HepG2 (cell line): Measurements from ENCODE around the gene SPHK1. TPM values are rescaled to one million over a fixed set of nuclear protein-coding genes. Genes with fewer than 3 reads are reported as not detected.

ENCODE experiments used
- DPF2 ChIP-seq: sonication (generic); formaldehyde crosslinking; IDR thresholded peaks from 2 replicates; pipeline ENCODE4 v1.4.0; 2020; ENCODE audit warnings: mild to moderate bottlenecking, low read depth, missing genetic modification reagents, borderline replicate concordance
- FIP1L1 ChIP-seq: fragments of 200-400 bp; formaldehyde crosslinking; IDR thresholded peaks from 2 replicates; pipeline ENCODE4 v1.6.1; 2018; ENCODE audit warnings: low read depth, mild to moderate bottlenecking, low read length, moderate library complexity, borderline replicate concordance; ENCODE audit not compliant: insufficient read depth
- HDAC1 ChIP-seq: sonication (generic); formaldehyde crosslinking; IDR thresholded peaks from 2 replicates; pipeline ENCODE4 v1.5.1; 2020; ENCODE audit warnings: mild to moderate bottlenecking, missing genetic modification reagents
- MED8 ChIP-seq: sonication (generic); formaldehyde crosslinking; IDR thresholded peaks from 2 replicates; pipeline ENCODE4 v1.8.1; 2023; ENCODE audit warnings: mild to moderate bottlenecking, missing genetic modification reagents; ENCODE audit not compliant: insufficient replicate concordance
- MLLT10 ChIP-seq: sonication (generic); formaldehyde crosslinking; IDR thresholded peaks from 2 replicates; pipeline ENCODE4 v1.4.0; 2020; ENCODE audit warnings: missing genetic modification reagents
- RAD21 ChIP-seq: fragments of 450-650 bp; formaldehyde crosslinking; IDR thresholded peaks from 2 replicates; pipeline ENCODE4 v1.5.0; 2020; ENCODE audit warnings: mild to moderate bottlenecking
- SALL2 ChIP-seq: sonication (generic); formaldehyde crosslinking; IDR thresholded peaks from 2 replicates; pipeline ENCODE4 v1.8.1; 2023; ENCODE audit warnings: mild to moderate bottlenecking, missing genetic modification reagents, inconsistent platforms
- TOE1 ChIP-seq: sonication (generic); formaldehyde crosslinking; IDR thresholded peaks from 2 replicates; pipeline ENCODE4 v1.4.0; 2020; ENCODE audit warnings: mild to moderate bottlenecking, missing genetic modification reagents
- ZBTB42 ChIP-seq: sonication (generic); formaldehyde crosslinking; IDR thresholded peaks from 2 replicates; pipeline ENCODE4 v1.5.0; 2020; ENCODE audit warnings: mild to moderate bottlenecking, missing genetic modification reagents
- ZBTB7A ChIP-seq: sonication (generic); formaldehyde crosslinking; IDR thresholded peaks from 2 replicates; pipeline ENCODE4 v1.8.0; 2022; ENCODE audit warnings: mild to moderate bottlenecking, missing genetic modification reagents
- ZNF251 ChIP-seq: sonication (generic); formaldehyde crosslinking; IDR thresholded peaks from 2 replicates; pipeline ENCODE4 v1.9.0; 2021; ENCODE audit warnings: mild to moderate bottlenecking, missing genetic modification reagents
- ZNF292 ChIP-seq: sonication (generic); formaldehyde crosslinking; IDR thresholded peaks from 2 replicates; pipeline ENCODE4 v1.8.1; 2022; ENCODE audit warnings: mild to moderate bottlenecking, low read depth, missing genetic modification reagents, borderline replicate concordance
- ZNF460 ChIP-seq: sonication (generic); formaldehyde crosslinking; IDR thresholded peaks from 2 replicates; pipeline ENCODE4 v1.5.1; 2020; ENCODE audit warnings: missing genetic modification reagents, mild to moderate bottlenecking, borderline replicate concordance
- ZNF607 ChIP-seq: sonication (generic); formaldehyde crosslinking; IDR thresholded peaks from 2 replicates; pipeline ENCODE4 v1.5.1; 2020; ENCODE audit warnings: missing genetic modification reagents, mild to moderate bottlenecking, borderline replicate concordance
- ZNF780A ChIP-seq: sonication (generic); formaldehyde crosslinking; IDR thresholded peaks from 2 replicates; pipeline ENCODE4 v1.8.0; 2022; ENCODE audit warnings: mild to moderate bottlenecking, missing genetic modification reagents, moderate library complexity
- ZNF792 ChIP-seq: IDR thresholded peaks from 2 replicates; pipeline ENCODE4 v1.6.1; 2016
- polyA plus RNA-seq, 8 experiments: library from polyadenylated mRNA; depleted of rRNA in 3 of 8; stranded (reverse) in 7 of 8; unstranded in 1 of 8; fragments of >200 nt; fragmentation: Illumina TruSeq in 4 of 8; extraction: Trizol in 4 of 8; gene quantifications; 2 replicates each; pipeline versions ENCODE4 v1.2.1 to v1.2.3, GENCODE V29; 2011 to 2016; ENCODE audit warnings: low read depth in 4 of 8, missing spikeins in 1 of 8, mixed read lengths in 1 of 8; ENCODE audit not compliant: insufficient read depth in 1 of 8
- total RNA-seq, 5 experiments: library from RNA; depleted of rRNA; stranded (reverse); fragments of >200 nt; fragmentation: Illumina TruSeq; extraction: Trizol; gene quantifications; 2 replicates each; pipeline ENCODE4 v1.2.3, GENCODE V29; 2016; ENCODE audit warnings: low read depth in 1 of 5
- TF ChIP-seq, protein P1 (sequence below): sonication (generic); formaldehyde crosslinking; IDR thresholded peaks from 2 replicates; pipeline ENCODE4 v1.4.0; 2020; ENCODE audit warnings: missing genetic modification reagents, mild to moderate bottlenecking, borderline replicate concordance
- TF ChIP-seq, protein P2 (sequence below): sonication (generic); formaldehyde crosslinking; IDR thresholded peaks from 2 replicates; pipeline ENCODE4 v1.8.1; 2023; ENCODE audit warnings: missing genetic modification reagents, inconsistent platforms, borderline replicate concordance
- TF ChIP-seq, protein P3 (sequence below): sonication (generic); formaldehyde crosslinking; IDR thresholded peaks from 2 replicates; pipeline ENCODE4 v1.4.0; 2020; ENCODE audit warnings: mild to moderate bottlenecking, missing genetic modification reagents
- TF ChIP-seq, protein P4 (sequence below): sonication (generic); formaldehyde crosslinking; IDR thresholded peaks from 2 replicates; pipeline ENCODE4 v1.4.0; 2020; ENCODE audit warnings: missing genetic modification reagents
- TF ChIP-seq, protein P5 (sequence below): sonication (generic); formaldehyde crosslinking; IDR thresholded peaks from 2 replicates; pipeline ENCODE4 v1.4.0; 2020; ENCODE audit warnings: missing genetic modification reagents; ENCODE audit errors: not compliant biosample characterization

Gene SPHK1
- total and polyA plus RNA-seq, 2 of the 13 experiments (the other 11 are each of a cell fraction or from before 2014, with no cell fraction given) = 129 to 160 TPM

DNA sequence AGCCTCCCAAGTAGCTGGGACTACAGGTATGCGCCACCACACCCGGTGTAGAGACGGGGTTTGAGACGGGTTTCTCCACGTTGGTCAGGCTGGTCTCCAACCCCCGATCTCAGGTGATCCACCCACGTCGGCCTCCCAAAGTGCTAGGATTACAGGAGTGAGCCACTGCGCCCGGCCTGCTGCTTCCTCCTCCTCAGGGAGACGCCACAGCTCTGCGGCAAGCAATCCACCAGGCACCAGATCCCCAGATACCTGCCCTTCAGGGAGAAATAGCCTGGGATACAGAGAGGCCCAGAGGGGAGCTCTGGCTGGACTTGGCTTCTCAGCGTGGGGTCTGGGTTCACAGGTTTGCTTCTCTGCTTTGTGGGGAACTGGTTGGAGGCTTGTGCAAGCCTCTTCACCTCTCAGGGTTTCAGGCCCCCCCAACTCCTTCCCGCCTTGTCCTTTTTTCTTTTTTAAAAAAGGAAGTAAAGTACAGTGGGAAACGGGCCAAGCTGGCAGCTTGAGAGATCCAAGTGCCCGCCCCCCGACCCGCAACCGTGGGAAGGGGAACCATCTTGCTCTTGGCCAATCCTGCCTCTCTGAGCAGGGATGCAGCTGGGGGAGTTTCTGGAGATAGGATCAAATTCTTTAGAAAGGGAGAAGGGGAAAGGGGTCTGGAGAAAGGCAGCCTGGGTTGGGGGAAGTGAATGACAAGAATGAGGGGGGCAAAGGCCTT is 2.6 kb upstream of the SPHK1 start (continued):
- TF ChIP-seq, protein P1, sequence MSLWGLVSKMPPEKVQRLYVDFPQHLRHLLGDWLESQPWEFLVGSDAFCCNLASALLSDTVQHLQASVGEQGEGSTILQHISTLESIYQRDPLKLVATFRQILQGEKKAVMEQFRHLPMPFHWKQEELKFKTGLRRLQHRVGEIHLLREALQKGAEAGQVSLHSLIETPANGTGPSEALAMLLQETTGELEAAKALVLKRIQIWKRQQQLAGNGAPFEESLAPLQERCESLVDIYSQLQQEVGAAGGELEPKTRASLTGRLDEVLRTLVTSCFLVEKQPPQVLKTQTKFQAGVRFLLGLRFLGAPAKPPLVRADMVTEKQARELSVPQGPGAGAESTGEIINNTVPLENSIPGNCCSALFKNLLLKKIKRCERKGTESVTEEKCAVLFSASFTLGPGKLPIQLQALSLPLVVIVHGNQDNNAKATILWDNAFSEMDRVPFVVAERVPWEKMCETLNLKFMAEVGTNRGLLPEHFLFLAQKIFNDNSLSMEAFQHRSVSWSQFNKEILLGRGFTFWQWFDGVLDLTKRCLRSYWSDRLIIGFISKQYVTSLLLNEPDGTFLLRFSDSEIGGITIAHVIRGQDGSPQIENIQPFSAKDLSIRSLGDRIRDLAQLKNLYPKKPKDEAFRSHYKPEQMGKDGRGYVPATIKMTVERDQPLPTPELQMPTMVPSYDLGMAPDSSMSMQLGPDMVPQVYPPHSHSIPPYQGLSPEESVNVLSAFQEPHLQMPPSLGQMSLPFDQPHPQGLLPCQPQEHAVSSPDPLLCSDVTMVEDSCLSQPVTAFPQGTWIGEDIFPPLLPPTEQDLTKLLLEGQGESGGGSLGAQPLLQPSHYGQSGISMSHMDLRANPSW (CRISPR knock-in tag) = peak; percentile 32
- TF ChIP-seq, protein P2, sequence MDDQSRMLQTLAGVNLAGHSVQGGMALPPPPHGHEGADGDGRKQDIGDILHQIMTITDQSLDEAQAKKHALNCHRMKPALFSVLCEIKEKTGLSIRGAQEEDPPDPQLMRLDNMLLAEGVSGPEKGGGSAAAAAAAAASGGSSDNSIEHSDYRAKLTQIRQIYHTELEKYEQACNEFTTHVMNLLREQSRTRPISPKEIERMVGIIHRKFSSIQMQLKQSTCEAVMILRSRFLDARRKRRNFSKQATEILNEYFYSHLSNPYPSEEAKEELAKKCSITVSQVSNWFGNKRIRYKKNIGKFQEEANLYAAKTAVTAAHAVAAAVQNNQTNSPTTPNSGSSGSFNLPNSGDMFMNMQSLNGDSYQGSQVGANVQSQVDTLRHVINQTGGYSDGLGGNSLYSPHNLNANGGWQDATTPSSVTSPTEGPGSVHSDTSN (CRISPR knock-in tag) = peak; percentile 44; the same call in 1 of the 2 replicates
- TF ChIP-seq ZNF251 (no peak), ZNF292 (CRISPR knock-in tag) (peak; percentile 31; the same call in 1 of the 2 replicates), TOE1 (no peak; the same call in 1 of the 2 replicates), RAD21 (CRISPR knock-in tag) (no peak), ZBTB42 (peak; percentile 61; the same call in 1 of the 2 replicates), ZNF460 (CRISPR knock-in tag) (peak; percentile 98), ZNF792 (CRISPR knock-in tag) (no peak), DPF2 (CRISPR knock-in tag) (no peak), ZBTB7A (CRISPR knock-in tag) (peak; percentile 75; the same call in 1 of the 2 replicates), SALL2 (CRISPR knock-in tag) (peak; percentile 3; the same call in 1 of the 2 replicates), HDAC1 (CRISPR knock-in tag) (peak; percentile 21; the same call in 1 of the 2 replicates), ZNF607 (peak; percentile 18; the same call in 1 of the 2 replicates), ZNF780A (0 out of 2 replicates have a peak, but pooled peaks have one; percentile 20), MLLT10 (CRISPR knock-in tag) (peak; percentile 56; the same call in 1 of the 2 replicates), FIP1L1 (0 out of 2 replicates have a peak, but pooled peaks have one; percentile 17), MED8 (CRISPR knock-in tag) (no peak)
- TF ChIP-seq, protein P3, sequence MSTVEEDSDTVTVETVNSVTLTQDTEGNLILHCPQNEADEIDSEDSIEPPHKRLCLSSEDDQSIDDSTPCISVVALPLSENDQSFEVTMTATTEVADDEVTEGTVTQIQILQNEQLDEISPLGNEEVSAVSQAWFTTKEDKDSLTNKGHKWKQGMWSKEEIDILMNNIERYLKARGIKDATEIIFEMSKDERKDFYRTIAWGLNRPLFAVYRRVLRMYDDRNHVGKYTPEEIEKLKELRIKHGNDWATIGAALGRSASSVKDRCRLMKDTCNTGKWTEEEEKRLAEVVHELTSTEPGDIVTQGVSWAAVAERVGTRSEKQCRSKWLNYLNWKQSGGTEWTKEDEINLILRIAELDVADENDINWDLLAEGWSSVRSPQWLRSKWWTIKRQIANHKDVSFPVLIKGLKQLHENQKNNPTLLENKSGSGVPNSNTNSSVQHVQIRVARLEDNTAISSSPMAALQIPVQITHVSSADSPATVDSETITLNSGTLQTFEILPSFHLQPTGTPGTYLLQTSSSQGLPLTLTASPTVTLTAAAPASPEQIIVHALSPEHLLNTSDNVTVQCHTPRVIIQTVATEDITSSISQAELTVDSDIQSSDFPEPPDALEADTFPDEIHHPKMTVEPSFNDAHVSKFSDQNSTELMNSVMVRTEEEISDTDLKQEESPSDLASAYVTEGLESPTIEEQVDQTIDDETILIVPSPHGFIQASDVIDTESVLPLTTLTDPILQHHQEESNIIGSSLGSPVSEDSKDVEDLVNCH = peak; percentile 83; the same call in 1 of the 2 replicates
- TF ChIP-seq, protein P4, sequence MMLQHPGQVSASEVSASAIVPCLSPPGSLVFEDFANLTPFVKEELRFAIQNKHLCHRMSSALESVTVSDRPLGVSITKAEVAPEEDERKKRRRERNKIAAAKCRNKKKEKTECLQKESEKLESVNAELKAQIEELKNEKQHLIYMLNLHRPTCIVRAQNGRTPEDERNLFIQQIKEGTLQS (CRISPR knock-in tag) = no peak
- TF ChIP-seq, protein P5, sequence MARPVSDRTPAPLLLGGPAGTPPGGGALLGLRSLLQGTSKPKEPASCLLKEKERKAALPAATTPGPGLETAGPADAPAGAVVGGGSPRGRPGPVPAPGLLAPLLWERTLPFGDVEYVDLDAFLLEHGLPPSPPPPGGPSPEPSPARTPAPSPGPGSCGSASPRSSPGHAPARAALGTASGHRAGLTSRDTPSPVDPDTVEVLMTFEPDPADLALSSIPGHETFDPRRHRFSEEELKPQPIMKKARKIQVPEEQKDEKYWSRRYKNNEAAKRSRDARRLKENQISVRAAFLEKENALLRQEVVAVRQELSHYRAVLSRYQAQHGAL = no peak
